Esophagus squamous epithelium (tissue), 5 donors: ENCODE results near the gene MVK. TPM values are rescaled to one million over a fixed set of nuclear protein-coding genes. Genes with fewer than 3 reads are reported as not detected.

ENCODE experiments used
- DNase-seq: peaks from one replicate; lab custom pipeline; 2025; lab: John Stamatoyannopoulos, UW
- H3K27ac ChIP-seq, 4 donors: fragments of 200-600 bp; sonication (generic); one replicate each; pipeline ENCODE4 v1.5.1; 2016 to 2019; ENCODE audit warnings: mild to moderate bottlenecking in 1 of 4
- H3K27me3 ChIP-seq, 4 donors: fragments of 200-600 bp; sonication (generic); 1 replicate in 3 of 4; 2 replicates in 1 of 4; pipeline versions ENCODE4 v1.5.1 to v1.6.0; 2017 to 2021; ENCODE audit warnings: antibody characterized with exemption in 1 of 4
- H3K36me3 ChIP-seq, 3 donors: fragments of 200-600 bp; sonication (generic); one replicate each; pipeline ENCODE4 v1.5.1; 2016 to 2019
- H3K4me1 ChIP-seq, 3 donors: fragments of 200-600 bp; sonication (generic); one replicate each; pipeline ENCODE4 v1.5.1; 2017 to 2019
- H3K4me3 ChIP-seq, 4 donors: fragments of 200-600 bp; sonication (generic); 1 replicate in 3 of 4; 2 replicates in 1 of 4; pipeline ENCODE4 v1.5.1; 2016 to 2019; ENCODE audit warnings: mild to moderate bottlenecking in 2 of 4, moderate library complexity in 1 of 4
- H3K9me3 ChIP-seq, 3 donors: fragments of 200-600 bp; sonication (generic); one replicate each; pipeline ENCODE4 v1.5.1; 2016 to 2019
- CTCF ChIP-seq, 6 experiments: fragments of 450-650 bp in 4 of 6; fragments of 200-600 bp in 2 of 6; sonication (generic) in 2 of 6; IDR thresholded peaks; one replicate each; pipeline ENCODE4 v1.5.1; 2016 to 2019; ENCODE audit warnings: antibody characterized with exemption in 6 of 6, mild to moderate bottlenecking in 4 of 6, moderate library complexity in 4 of 6
- POLR2A ChIP-seq, 4 donors: fragments of 450-650 bp; IDR thresholded peaks; one replicate each; pipeline ENCODE4 v1.6.1; 2017; ENCODE audit warnings: antibody characterized with exemption in 4 of 4, mild to moderate bottlenecking in 4 of 4, moderate library complexity in 3 of 4
- WGBS, 2 donors: methylation state at CpG; one replicate each; pipeline ENCODE4 v1.1.5; 2018; 5-methylcytosine and 5-hydroxymethylcytosine counted together
- intact Hi-C: fragments of 100-400 bp; cut with DNase I; formaldehyde crosslinking; loops from one replicate; pipeline ENCODE4 v1.15.0; 2022
- total RNA-seq, 4 donors: library from RNA; depleted of rRNA; stranded (reverse); fragments of >200 nt; gene quantifications; one replicate each; pipeline ENCODE4 v1.1.0, GENCODE V29; 2016
- donor health status: DM: yes; HTN: yes; CAD: no.

The MVK gene
- total RNA-seq, 4 donors from 2014 or later: 38.9 to 62.6 (median 46.4) TPM

GRCh38 chr12:109581856-109582255 lies 8.3 kb downstream of the MVK start:
- Histone ChIP-seq H3K9me3 (no peaks in the 10 kb centered on the region), H3K27me3 (no peaks in the 10 kb centered on the region), H3K4me1 (peaks cover 0 to 23% (median 0%) of the 10 kb centered on the region in 3 donors), H3K36me3 (peaks cover 7 to 95% (median 28%) of the 10 kb centered on the region in 3 donors), H3K27ac (peak overlapping the region in 3 of 4 donors; percentile 35 to 64 (median 63)), H3K4me3 (no peak overlapping the region)
- DNase-seq: no peak
- TF ChIP-seq POLR2A (IDR thresholded peaks at IDR 0.05) (no peak), CTCF (IDR thresholded peaks at IDR 0.05) (no peak)
- intact Hi-C loops: no loop called here
- 71 to 75% methylated on average over 2 to 5 of the region's 8 CpGs for WGBS, 2 donors

- intact Hi-C loops: no loop called here
- no peak overlapping the region for H3K4me3 ChIP-seq
- H3K4me1 ChIP-seq: peaks cover 0 to 23% (median 0%) of the 10 kb centered on the region in 3 donors
- H3K9me3 ChIP-seq: no peaks in the 10 kb centered on the region
- 74 to 88% methylated on average over 4 to 5 of the region's 5 CpGs for whole genome bisulfite sequencing, 2 donors
- TF ChIP-seq POLR2A (IDR thresholded peaks at IDR 0.05): no peak
- H3K36me3 ChIP-seq: peaks cover 7 to 95% (median 28%) of the 10 kb centered on the region in 3 donors
- no peak for DNase-seq
- H3K27me3 ChIP-seq: no peaks in the 10 kb centered on the region
- peak overlapping the region in 3 of 4 donors; percentile 35 to 64 (median 59) for H3K27ac ChIP-seq
Measured at GRCh38 chr12:109582636-109583035, 9.0 kb downstream of the MVK start.

- Histone ChIP-seq H3K27me3 (no peaks in the 10 kb centered on the region), H3K4me1 (peaks cover 0 to 23% (median 0%) of the 10 kb centered on the region in 3 donors), H3K4me3 (no peak overlapping the region), H3K27ac (no peak overlapping the region), H3K36me3 (peaks cover 2 to 95% (median 36%) of the 10 kb centered on the region in 3 donors), H3K9me3 (no peaks in the 10 kb centered on the region)
- intact Hi-C loops: no loop called here
- no peak for DNase-seq
- no peak for TF ChIP-seq POLR2A (IDR thresholded peaks at IDR 0.05)
- no peak for TF ChIP-seq CTCF (IDR thresholded peaks at IDR 0.05)
- 87 to 95% methylated on average over 2 of the region's 2 CpGs for WGBS, 2 donors
Measured at GRCh38 chr12:109583733-109584132, 10.1 kb downstream of the MVK start.

- Histone ChIP-seq H3K36me3 (peaks cover 0 to 95% (median 19%) of the 10 kb centered on the region in 3 donors), H3K9me3 (no peaks in the 10 kb centered on the region), H3K27ac (no peak overlapping the region), H3K4me1 (peaks cover 0 to 14% (median 0%) of the 10 kb centered on the region in 3 donors), H3K27me3 (no peaks in the 10 kb centered on the region), H3K4me3 (no peak overlapping the region)
- DNase-seq: no peak
- TF ChIP-seq POLR2A (IDR thresholded peaks at IDR 0.05) (no peak), CTCF (IDR thresholded peaks at IDR 0.05) (no peak)
- WGBS, 2 donors: 84 to 90% methylated on average over 7 to 8 of the region's 10 CpGs
- intact Hi-C loops: no loop called here
Measured at GRCh38 chr12:109586385-109587296, 13.0 kb downstream of the MVK start.

GRCh38 chr12:109587921-109588320 lies 14.3 kb downstream of the MVK start:
- TF ChIP-seq POLR2A (IDR thresholded peaks at IDR 0.05): no peak
- no peak for TF ChIP-seq CTCF (IDR thresholded peaks at IDR 0.05)
- H3K9me3 ChIP-seq: no peaks in the 10 kb centered on the region
- H3K4me1 ChIP-seq: peaks cover 0 to 1% (median 0%) of the 10 kb centered on the region in 3 donors
- DNase-seq: no peak
- H3K27ac ChIP-seq: no peak overlapping the region
- peaks cover 0 to 95% (median 19%) of the 10 kb centered on the region in 3 donors for H3K36me3 ChIP-seq
- intact Hi-C loops: no loop called here
- no peak overlapping the region for H3K4me3 ChIP-seq
- no peaks in the 10 kb centered on the region for H3K27me3 ChIP-seq
- 98% methylated on average over 7 of the region's 18 CpGs; no CpG with 5 or more reads in 1 of the 2 donors for WGBS, 2 donors
